T-helper 2 cell (primary cell): ENCODE data around the gene TINAGL1.

Source experiments
- DNase-seq, 5 experiments: peaks; one replicate each; pipeline versions ENCODE4 v3.0.0 to v3.0.0-alpha.2; 2012 to 2022

TINAGL1 gene

GRCh38 chr1:31569596-31570173, 6.6 kb upstream of the TINAGL1 start:
- no peak for DNase-seq

- no peak for DNase-seq
Measured at GRCh38 chr1:31570228-31570627, 6.1 kb upstream of the TINAGL1 start.

- no peak for DNase-seq
Measured at GRCh38 chr1:31570906-31571305, 5.4 kb upstream of the TINAGL1 start.

- DNase-seq = no peak
Measured at GRCh38 chr1:31571340-31572295, 4.7 kb upstream of the TINAGL1 start.

- no peak for DNase-seq
Measured at GRCh38 chr1:31572323-31573104, 3.8 kb upstream of the TINAGL1 start.

- DNase-seq = no peak
Measured at GRCh38 chr1:31573261-31573660, 3.1 kb upstream of the TINAGL1 start.

GRCh38 chr1:31574749-31575368, 1.5 kb upstream of the TINAGL1 start:
- DNase-seq = no peak

- no peak for DNase-seq
Measured at GRCh38 chr1:31575369-31576140, 760 bp upstream of the TINAGL1 start.

GRCh38 chr1:31576743-31577455, 584 bp downstream of the TINAGL1 start:
- no peak for DNase-seq

GRCh38 chr1:31577515-31578192, 1.3 kb downstream of the TINAGL1 start:
- no peak for DNase-seq

- DNase-seq = no peak
Measured at GRCh38 chr1:31579374-31579773, 3.1 kb downstream of the TINAGL1 start.

- DNase-seq = no peak
Measured at GRCh38 chr1:31580513-31580870, 4.2 kb downstream of the TINAGL1 start.

GRCh38 chr1:31580891-31581603, 4.7 kb downstream of the TINAGL1 start:
- DNase-seq = no peak

- DNase-seq = no peak
Measured at GRCh38 chr1:31581821-31582810, 5.8 kb downstream of the TINAGL1 start.

- no peak for DNase-seq
Measured at GRCh38 chr1:31583082-31583994, 7.0 kb downstream of the TINAGL1 start.

GRCh38 chr1:31583995-31584868, 7.9 kb downstream of the TINAGL1 start:
- no peak for DNase-seq
